HG03558 (cell line): ENCODE data around the gene DIP2C.
"Not testable (repeated sequence)": the region's sequence is repeated elsewhere in the genome, so short reads cannot be mapped to it uniquely, and the experiment has no call there.

Source experiments
- ATAC-seq: cut with Tn5 transposase; IDR thresholded peaks from one replicate; pipeline ENCODE4 v1.9.1; 2021; ENCODE audit warnings: moderate number of reproducible peaks; ENCODE audit not compliant: unreplicated experiment; ENCODE audit errors: extremely low read depth

The DIP2C gene

GRCh38 chr10:586716-587115 lies 102.8 kb downstream of the DIP2C start:
- no peak for ATAC-seq

GRCh38 chr10:586151-586550 lies 103.3 kb downstream of the DIP2C start:
- ATAC-seq: no peak

GRCh38 chr10:585502-585901 lies 104.0 kb downstream of the DIP2C start:
- no peak for ATAC-seq

- not testable (repeated sequence) for ATAC-seq
Measured at GRCh38 chr10:584497-585290, 104.8 kb downstream of the DIP2C start.

GRCh38 chr10:583433-583832 lies 106.0 kb downstream of the DIP2C start:
- no peak for ATAC-seq

- ATAC-seq: no peak
Measured at GRCh38 chr10:581776-582330, 107.6 kb downstream of the DIP2C start.

- no peak for ATAC-seq
Measured at GRCh38 chr10:580778-581177, 108.7 kb downstream of the DIP2C start.

GRCh38 chr10:576130-576465 lies 113.4 kb downstream of the DIP2C start:
- no peak for ATAC-seq

- no peak for ATAC-seq
Measured at GRCh38 chr10:575402-576129, 113.9 kb downstream of the DIP2C start.

GRCh38 chr10:572696-573095 lies 116.8 kb downstream of the DIP2C start:
- no peak for ATAC-seq

- ATAC-seq: no peak
Measured at GRCh38 chr10:571688-572451, 117.6 kb downstream of the DIP2C start.

GRCh38 chr10:571166-571565 lies 118.3 kb downstream of the DIP2C start:
- no peak for ATAC-seq

- ATAC-seq: no peak
Measured at GRCh38 chr10:570628-571163, 118.8 kb downstream of the DIP2C start.

GRCh38 chr10:569961-570627 lies 119.4 kb downstream of the DIP2C start:
- no peak for ATAC-seq

GRCh38 chr10:568848-569247 lies 120.6 kb downstream of the DIP2C start:
- ATAC-seq: no peak

GRCh38 chr10:567869-568268 lies 121.6 kb downstream of the DIP2C start:
- no peak for ATAC-seq

- ATAC-seq: no peak
Measured at GRCh38 chr10:566241-566885, 123.1 kb downstream of the DIP2C start.

- ATAC-seq: no peak
Measured at GRCh38 chr10:565676-566075, 123.8 kb downstream of the DIP2C start.

- ATAC-seq: no peak
Measured at GRCh38 chr10:565146-565545, 124.3 kb downstream of the DIP2C start.

GRCh38 chr10:563827-564226 lies 125.6 kb downstream of the DIP2C start:
- ATAC-seq: no peak
